IMR-90 (cell line): ENCODE results near the gene OVOL1. TPM values are rescaled to one million over a fixed set of nuclear protein-coding genes. Genes with fewer than 3 reads are reported as not detected.

Experiments used
- ATAC-seq: fragments of 200-7000 bp; cut with Tn5 transposase; 2 replicates; pipeline ENCODE4 v1.9.1; 2020; ENCODE audit warnings: low read depth, mild to moderate bottlenecking, moderate library complexity
- BruUV-seq: library from RNA; stranded (reverse); fragments of 400-500 nt; replicated peaks from 2 replicates; lab custom pipeline; 2021; lab: Mats Ljungman, UMichigan
- CTCF ChIA-PET: fragments of 300-600 bp; formaldehyde crosslinking; extraction: SDS; loops from one replicate; lab custom pipeline; 2021; ENCODE audit warnings: antibody characterized with exemption; lab: Yijun Ruan, JAX
- POLR2A ChIA-PET: fragments of 300-600 bp; sonication (Branson Sonifier 250); formaldehyde crosslinking; loops from one replicate; lab custom pipeline; 2022; ENCODE audit warnings: antibody characterized with exemption; ENCODE audit not compliant: unreplicated experiment; lab: Charles Lee
- DNase-seq: peaks from one replicate; pipeline ENCODE4 v3.0.0; 2013
- H2AFZ ChIP-seq: replicated peaks from 2 replicates; pipeline ENCODE3; 2013; ENCODE audit warnings: low read length, mild to moderate bottlenecking; ENCODE audit not compliant: poor library complexity
- H2AK5ac ChIP-seq: 2 replicates; pipeline ENCODE4 v1.6.1; 2013; ENCODE audit warnings: low read depth, low read length, inconsistent platforms
- H2AK9ac ChIP-seq: replicated peaks from 2 replicates; pipeline ENCODE3; 2013; ENCODE audit warnings: mild to moderate bottlenecking, low read depth, low read length, moderate library complexity; ENCODE audit not compliant: poor library complexity
- H2BK120ac ChIP-seq: 2 replicates; pipeline ENCODE4 v1.6.1; 2013; ENCODE audit warnings: low read depth, low read length, inconsistent platforms
- H2BK15ac ChIP-seq: 3 replicates; pipeline ENCODE4 v1.6.1; 2013; ENCODE audit warnings: low read depth, low read length, inconsistent platforms
- H2BK20ac ChIP-seq: 2 replicates; pipeline ENCODE4 v1.6.1; 2013; ENCODE audit warnings: low read depth, mild to moderate bottlenecking, inconsistent platforms, low read length, moderate library complexity
- H2BK5ac ChIP-seq: 2 replicates; pipeline ENCODE4 v1.6.1; 2013; ENCODE audit warnings: mild to moderate bottlenecking, low read depth, low read length, inconsistent platforms; ENCODE audit not compliant: poor library complexity, severe bottlenecking
- H3K14ac ChIP-seq: replicated peaks from 2 replicates; pipeline ENCODE4 v1.6.1; 2013; ENCODE audit warnings: low read depth, low read length, inconsistent platforms
- H3K18ac ChIP-seq: 2 replicates; pipeline ENCODE4 v1.6.1; 2013; ENCODE audit warnings: low read depth, low read length, control low read depth
- H3K23ac ChIP-seq: 2 replicates; pipeline ENCODE4 v1.6.1; 2013; ENCODE audit warnings: low read depth, low read length, inconsistent platforms
- H3K27ac ChIP-seq: 2 replicates; pipeline ENCODE4 v1.5.1; 2013; ENCODE audit warnings: mild to moderate bottlenecking, control low read depth, low read length; ENCODE audit not compliant: insufficient read depth
- H3K27me3 ChIP-seq: 2 replicates; pipeline ENCODE4 v1.6.1; 2013; ENCODE audit warnings: low read length; ENCODE audit not compliant: control insufficient read depth, insufficient read depth
- H3K36me3 ChIP-seq: 2 replicates; pipeline ENCODE4 v1.6.1; 2013; ENCODE audit warnings: low read length, mixed read lengths; ENCODE audit not compliant: control insufficient read depth, insufficient read depth
- H3K4ac ChIP-seq: 2 replicates; pipeline ENCODE4 v1.6.1; 2013; ENCODE audit warnings: low read depth, low read length, inconsistent platforms
- H3K4me1 ChIP-seq: 2 replicates; pipeline ENCODE4 v1.6.1; 2013; ENCODE audit warnings: low read length, mixed read lengths; ENCODE audit not compliant: control insufficient read depth, insufficient read depth
- H3K4me2 ChIP-seq: 2 replicates; pipeline ENCODE4 v1.6.1; 2013; ENCODE audit warnings: low read depth, mild to moderate bottlenecking, control low read depth, low read length, moderate library complexity
- H3K4me3 ChIP-seq: 2 replicates; pipeline ENCODE4 v1.5.1; 2013; ENCODE audit warnings: low read depth, mild to moderate bottlenecking, control low read depth, low read length, moderate library complexity; ENCODE audit not compliant: insufficient read depth
- H3K56ac ChIP-seq: 2 replicates; pipeline ENCODE4 v1.6.1; 2013; ENCODE audit warnings: low read length, inconsistent platforms; ENCODE audit not compliant: insufficient read depth; ENCODE audit errors: extremely low read depth
- H3K79me1 ChIP-seq, 2 experiments: 2 replicates each; pipeline ENCODE4 v1.6.1; 2013; ENCODE audit warnings: low read length in 2 of 2, inconsistent platforms in 1 of 2, low read depth in 1 of 2
- H3K9ac ChIP-seq: 2 replicates; pipeline ENCODE4 v1.6.1; 2013; ENCODE audit warnings: low read depth, low read length, control low read depth
- H3K9me1 ChIP-seq: 2 replicates; pipeline ENCODE4 v1.6.1; 2013; ENCODE audit warnings: low read length, inconsistent platforms; ENCODE audit not compliant: insufficient read depth
- H3K9me3 ChIP-seq: 2 replicates; pipeline ENCODE4 v1.6.1; 2013; ENCODE audit warnings: low read length; ENCODE audit not compliant: control insufficient read depth, insufficient read depth
- H4K20me1 ChIP-seq: 2 replicates; pipeline ENCODE4 v1.6.1; 2013; ENCODE audit warnings: low read length, inconsistent platforms; ENCODE audit not compliant: insufficient read depth
- H4K5ac ChIP-seq: 2 replicates; pipeline ENCODE4 v1.6.1; 2013; ENCODE audit warnings: mild to moderate bottlenecking, low read depth, low read length, control low read depth
- H4K8ac ChIP-seq, 2 experiments: 2 replicates each; pipeline ENCODE4 v1.6.1; 2013; ENCODE audit warnings: low read depth in 2 of 2, low read length in 2 of 2, control low read depth in 1 of 2, inconsistent platforms in 1 of 2
- H4K91ac ChIP-seq: 2 replicates; pipeline ENCODE4 v1.6.1; 2013; ENCODE audit warnings: low read depth, low read length, inconsistent platforms; ENCODE audit not compliant: insufficient read depth
- MAFK ChIP-seq: IDR thresholded peaks from 2 replicates; pipeline ENCODE4 v1.6.1; 2012; ENCODE audit warnings: low read depth, low read length, improper control_type of control experiment
- NFE2L2 ChIP-seq: fragments of 150-350 bp; IDR thresholded peaks from 2 replicates; pipeline ENCODE4 v1.6.1; 2016; ENCODE audit warnings: low read depth, mild to moderate bottlenecking, low read length
- RAD21 ChIP-seq: IDR thresholded peaks from 2 replicates; pipeline ENCODE4 v1.6.1; 2012; ENCODE audit warnings: low read length, improper control_type of control experiment
- RCOR1 ChIP-seq: IDR thresholded peaks from 2 replicates; pipeline ENCODE4 v1.6.1; 2012; ENCODE audit warnings: mild to moderate bottlenecking, low read length, improper control_type of control experiment; ENCODE audit not compliant: insufficient replicate concordance
- SMC3 ChIP-seq: fragments of 150-350 bp; IDR thresholded peaks from 2 replicates; pipeline ENCODE4 v1.6.1; 2016; ENCODE audit warnings: low read depth, mild to moderate bottlenecking, antibody characterized with exemption, low read length, moderate library complexity
- WGBS, 2 experiments: methylation state at CpG; one replicate each; pipeline versions ENCODE4 v1.1.5 to v1.1.7; 2013; ENCODE audit warnings: missing lambda C conversion rate in 2 of 2; ENCODE audit not compliant: insufficient read length in 1 of 2; ENCODE audit errors: extremely low coverage in 2 of 2; 5-methylcytosine and 5-hydroxymethylcytosine counted together
- dilution Hi-C: fragments of 300-500 bp; cut with HindIII; formaldehyde crosslinking; loops from one replicate; pipeline ENCODE4 v1.14.3; 2018; ENCODE audit warnings: low sequenced_read_pairs; ENCODE audit not compliant: unreplicated experiment
- in situ Hi-C: fragments of 300-500 bp; cut with MboI; formaldehyde crosslinking; loops from 3 replicates; pipeline ENCODE4 v1.14.3; 2019; ENCODE audit warnings: low sequenced_read_pairs, inconsistent platforms, mixed read lengths
- intact Hi-C: fragments of 100-400 bp; cut with micrococcal nuclease; formaldehyde crosslinking; loops from 2 replicates; pipeline ENCODE4 v1.10.0; 2022
- polyA plus RNA-seq, 3 experiments: library from polyadenylated mRNA; depleted of rRNA; stranded (reverse); fragments of >200 nt; gene quantifications; 2 replicates each; pipeline ENCODE4 v1.2.3, GENCODE V29; 2012; ENCODE audit warnings: low replicate concordance in 1 of 3
- total RNA-seq: library from RNA; depleted of rRNA; stranded (reverse); fragments of >200 nt; gene quantifications from 2 replicates; pipeline ENCODE4 v1.2.3, GENCODE V29; 2012
- TF ChIP-seq, protein P1 (sequence below): fragments of 150-350 bp; IDR thresholded peaks from 2 replicates; pipeline ENCODE4 v1.6.1; 2017; ENCODE audit warnings: mild to moderate bottlenecking, antibody characterized with exemption, low read length, low read depth

The OVOL1 gene
- total and polyA plus RNA-seq, 2 of the 4 experiments (the other 2 are of a cell fraction) = not detected

DNA sequence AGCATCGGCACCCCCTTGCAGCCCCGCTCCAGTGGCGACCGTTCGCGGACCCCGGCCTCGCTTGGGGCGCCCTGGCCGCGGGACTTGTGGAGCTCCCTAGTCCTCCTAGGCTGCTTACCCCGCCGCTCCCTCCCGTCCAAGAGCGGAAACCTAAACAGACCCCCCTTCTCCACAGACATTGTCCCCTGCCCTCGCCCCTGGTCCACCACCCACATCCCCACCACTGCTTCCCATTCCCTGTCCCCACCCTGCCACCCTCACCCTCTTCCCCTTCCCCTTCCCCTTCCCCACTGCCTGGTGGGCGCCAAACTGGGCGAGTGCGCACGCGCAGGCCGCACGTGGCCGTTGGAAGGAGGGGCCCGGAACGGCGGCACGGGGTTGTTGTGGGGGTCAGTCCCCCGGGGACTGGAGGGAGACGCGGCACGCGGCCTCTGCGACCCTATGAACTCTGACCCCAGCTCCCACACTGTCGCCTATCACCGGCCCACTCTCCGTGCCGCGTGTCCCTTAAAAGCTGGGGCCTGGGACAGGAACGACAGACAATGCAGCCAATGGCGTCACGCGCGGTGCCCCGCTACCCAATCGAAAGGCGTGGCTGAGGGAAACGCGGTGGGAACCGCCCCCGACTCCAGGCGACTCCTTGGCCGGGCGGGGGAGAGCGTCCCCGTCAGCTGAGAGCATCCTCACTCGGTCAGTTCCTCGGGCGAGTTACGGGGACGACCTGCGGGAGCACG lies 46.6 kb downstream of the OVOL1 start, which contains the start of gene SNX32 (continued):
- TF ChIP-seq MAFK = no peak

DNA sequence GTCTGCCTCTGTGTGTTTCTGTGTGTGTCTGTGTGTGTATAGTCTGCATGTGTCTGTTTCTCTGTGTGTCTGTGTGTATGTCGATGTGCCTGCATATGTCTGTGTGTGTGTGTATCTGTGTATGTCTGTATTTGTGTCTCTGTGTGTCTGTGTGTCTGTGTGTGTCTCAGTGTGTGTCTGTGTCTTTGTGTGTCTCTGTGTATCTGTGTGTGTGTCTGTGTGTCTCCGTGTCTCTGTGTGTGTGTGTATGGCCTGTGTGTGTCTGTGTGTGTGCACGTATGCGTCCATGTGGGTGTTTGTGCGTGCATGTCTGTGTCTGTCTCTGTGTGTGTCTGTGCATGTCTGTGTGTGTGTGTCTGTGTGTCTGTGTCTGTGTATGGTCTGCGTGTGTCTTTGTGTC lies 47.3 kb downstream of the OVOL1 start:
- dilution Hi-C loops (no loop called here), in situ Hi-C loops (no loop called here), intact Hi-C loops (no loop called here)
- Histone ChIP-seq H3K4me3 (peak overlapping the region; percentile 57), H3K4ac (peak overlapping the region; percentile 76), H3K27me3 (peaks cover 16% of the 10 kb centered on the region), H2BK120ac (no peak overlapping the region), H3K9ac (peak overlapping the region; percentile 59), H2AK9ac (peak overlapping the region; percentile 96), H3K79me1 (peaks cover 6 to 12% of the 10 kb centered on the region in 2 experiments; a peak in 2 of 4 replicates), H4K91ac (0 out of 2 replicates have a peak overlapping the region, but pooled peaks have one; percentile 21), H3K14ac (peak overlapping the region; percentile 81), H3K36me3 (no peaks in the 10 kb centered on the region), H3K56ac (no peak overlapping the region), H3K4me2 (peak overlapping the region; percentile 71), H4K5ac (peak overlapping the region; percentile 4), H3K27ac (no peak overlapping the region; the same call in 1 of the 2 replicates), H3K4me1 (peaks cover 3% of the 10 kb centered on the region), H2BK20ac (no peak overlapping the region), H2AK5ac (peak overlapping the region; percentile 85), H2AFZ (peak overlapping the region; percentile 98), H2BK5ac (peak overlapping the region; percentile 34), H3K18ac (peak overlapping the region; percentile 0; the same call in 1 of the 2 replicates), H3K9me3 (no peaks in the 10 kb centered on the region), H4K8ac (peak overlapping the region; percentile 68 to 89; a peak in 3 of 4 replicates), H3K23ac (peak overlapping the region; percentile 86), H3K9me1 (peaks cover 21% of the 10 kb centered on the region), H2BK15ac (no peak overlapping the region), H4K20me1 (no peaks in the 10 kb centered on the region)
- ATAC-seq (no peak; the same call in 1 of the 2 replicates), DNase-seq (no peak)
- ChIA-PET POLR2A (interaction anchor here (0.5 kb wide), 1 partner anchor 180 kb away, joined by 7 read pairs; no protein-coding TSS in a partner anchor), CTCF (no interaction called here)
- no TSS peak for BruUV-seq
- WGBS, 2 experiments = 68% methylated on average over 3 of the region's 6 CpGs; no CpG with 5 or more reads in 1 of the 2 experiments
- TF ChIP-seq, protein P1, sequence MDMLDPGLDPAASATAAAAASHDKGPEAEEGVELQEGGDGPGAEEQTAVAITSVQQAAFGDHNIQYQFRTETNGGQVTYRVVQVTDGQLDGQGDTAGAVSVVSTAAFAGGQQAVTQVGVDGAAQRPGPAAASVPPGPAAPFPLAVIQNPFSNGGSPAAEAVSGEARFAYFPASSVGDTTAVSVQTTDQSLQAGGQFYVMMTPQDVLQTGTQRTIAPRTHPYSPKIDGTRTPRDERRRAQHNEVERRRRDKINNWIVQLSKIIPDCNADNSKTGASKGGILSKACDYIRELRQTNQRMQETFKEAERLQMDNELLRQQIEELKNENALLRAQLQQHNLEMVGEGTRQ = no peak
- no peak for TF ChIP-seq NFE2L2
- no peak for TF ChIP-seq RCOR1
- no peak for TF ChIP-seq MAFK
- TF ChIP-seq SMC3 = no peak
- TF ChIP-seq RAD21 = no peak
